CD14-positive monocyte (primary cell): Measurements from ENCODE around the gene CACNG6. TPM values are rescaled to one million over a fixed set of nuclear protein-coding genes. Genes with fewer than 3 reads are reported as not detected.

Source experiments
- DNase-seq, 3 donors: peaks; one replicate each; pipeline ENCODE4 v3.0.0-alpha.2; 2011 to 2022
- H2AFZ ChIP-seq: 2 replicates; pipeline ENCODE4 v1.6.0; 2012; ENCODE audit warnings: mild to moderate bottlenecking, low read depth, low read length, inconsistent platforms; ENCODE audit not compliant: insufficient read depth, poor library complexity, severe bottlenecking
- H3K27ac ChIP-seq, 2 donors: 1 replicate in 1 of 2; 2 replicates in 1 of 2; pipeline ENCODE4 v1.5.1; 2012 to 2013; ENCODE audit warnings: low read length in 2 of 2, control low read depth in 1 of 2, inconsistent platforms in 1 of 2, low read depth in 1 of 2, mild to moderate bottlenecking in 1 of 2
- H3K27me3 ChIP-seq, 2 donors: one replicate each; pipeline versions ENCODE4 v1.6.0 to v1.6.1; 2011 to 2013; ENCODE audit warnings: low read length in 2 of 2; ENCODE audit not compliant: control insufficient read depth in 2 of 2, insufficient read depth in 2 of 2
- H3K36me3 ChIP-seq, 2 donors: replicated peaks in 1 of 2; 1 replicate in 1 of 2; 2 replicates in 1 of 2; pipeline versions ENCODE4 v1.5.1 to v1.6.1; 2012 to 2013; ENCODE audit warnings: low read length in 2 of 2, control low read depth in 1 of 2, inconsistent platforms in 1 of 2, mild to moderate bottlenecking in 1 of 2; ENCODE audit not compliant: insufficient read depth in 2 of 2, control insufficient read depth in 1 of 2
- H3K4me1 ChIP-seq, 2 donors: 1 replicate in 1 of 2; 2 replicates in 1 of 2; pipeline versions ENCODE4 v1.5.1 to v1.6.1; 2012 to 2013; ENCODE audit warnings: low read length in 2 of 2, control low read depth in 1 of 2, inconsistent platforms in 1 of 2, mild to moderate bottlenecking in 1 of 2, moderate library complexity in 1 of 2; ENCODE audit not compliant: insufficient read depth in 2 of 2, control insufficient read depth in 1 of 2
- H3K4me2 ChIP-seq: replicated peaks from 2 replicates; pipeline ENCODE3; 2012; ENCODE audit warnings: low read length, moderate library complexity, mild to moderate bottlenecking; ENCODE audit not compliant: poor library complexity, severe bottlenecking; ENCODE audit errors: extremely low read depth
- H3K4me3 ChIP-seq, 3 experiments: fragments of 200-600 bp in 1 of 3; sonication (generic) in 1 of 3; replicated peaks in 1 of 3; 1 replicate in 2 of 3; 2 replicates in 1 of 3; pipeline ENCODE4 v1.5.1; 2011 to 2013; ENCODE audit warnings: low read length in 3 of 3, mild to moderate bottlenecking in 3 of 3, control low read depth in 2 of 3, low read depth in 2 of 3, inconsistent platforms in 1 of 3, moderate library complexity in 1 of 3
- H3K79me2 ChIP-seq: 2 replicates; pipeline ENCODE4 v1.6.0; 2012; ENCODE audit warnings: mild to moderate bottlenecking, control low read depth, inconsistent platforms, low read length, moderate library complexity; ENCODE audit not compliant: insufficient read depth
- H3K9ac ChIP-seq: 2 replicates; pipeline ENCODE4 v1.6.0; 2017; ENCODE audit warnings: low read length, mild to moderate bottlenecking; ENCODE audit not compliant: insufficient read depth, poor library complexity, severe bottlenecking
- H3K9me3 ChIP-seq, 2 donors: replicated peaks in 1 of 2; 1 replicate in 1 of 2; 2 replicates in 1 of 2; pipeline versions ENCODE4 v1.5.1 to v1.6.1; 2012 to 2013; ENCODE audit warnings: low read length in 2 of 2, control low read depth in 1 of 2; ENCODE audit not compliant: control insufficient read depth in 1 of 2, insufficient read depth in 1 of 2
- H4K20me1 ChIP-seq: 2 replicates; pipeline ENCODE4 v1.6.0; 2012; ENCODE audit warnings: mild to moderate bottlenecking, low read length, control low read depth, moderate library complexity; ENCODE audit not compliant: insufficient read depth
- H3K27ac Mint-ChIP-seq, 7 donors: one replicate each; pipeline ENCODE4 v1.8.0; 2020; ENCODE audit warnings: mild to moderate bottlenecking in 7 of 7, mixed read lengths in 7 of 7, moderate library complexity in 6 of 7, inconsistent platforms in 2 of 7
- H3K27me3 Mint-ChIP-seq, 3 donors: one replicate each; pipeline ENCODE4 v1.8.0; 2021 to 2022; ENCODE audit warnings: low read depth in 3 of 3, mild to moderate bottlenecking in 3 of 3, mixed read lengths in 3 of 3, moderate library complexity in 3 of 3, inconsistent platforms in 1 of 3
- H3K36me3 Mint-ChIP-seq, 2 donors: one replicate each; pipeline ENCODE4 v1.8.0; 2020; ENCODE audit warnings: mixed read lengths in 2 of 2, inconsistent platforms in 1 of 2, mild to moderate bottlenecking in 1 of 2
- H3K4me1 Mint-ChIP-seq: one replicate; pipeline ENCODE4 v1.8.0; 2020; ENCODE audit warnings: mild to moderate bottlenecking, mixed read lengths
- H3K4me3 Mint-ChIP-seq, 2 donors: one replicate each; pipeline ENCODE4 v1.8.0; 2020; ENCODE audit warnings: mild to moderate bottlenecking in 2 of 2, mixed read lengths in 2 of 2, moderate library complexity in 1 of 2
- H3K9me3 Mint-ChIP-seq, 7 donors: one replicate each; pipeline ENCODE4 v1.8.0; 2020 to 2022; ENCODE audit warnings: mixed read lengths in 7 of 7, mild to moderate bottlenecking in 6 of 7, moderate library complexity in 6 of 7, inconsistent platforms in 2 of 7
- WGBS: methylation state at CpG from one replicate; pipeline ENCODE4 v1.1.5; 2013; ENCODE audit warnings: missing lambda C conversion rate; ENCODE audit not compliant: insufficient coverage; 5-methylcytosine and 5-hydroxymethylcytosine counted together
- intact Hi-C, 2 donors: fragments of 100-400 bp; cut with micrococcal nuclease; formaldehyde crosslinking; loops; one replicate each; pipeline versions ENCODE4 v1.15.0 to v1.15.1; 2023
- polyA plus RNA-seq, 3 donors: library from polyadenylated mRNA; depleted of rRNA in 1 of 3; unstranded in 2 of 3; stranded (reverse) in 1 of 3; fragments of 300-500 nt in 2 of 3; fragments of >200 nt in 1 of 3; fragmentation: Illumina TruSeq in 2 of 3; gene quantifications; 1 replicate in 2 of 3; 2 replicates in 1 of 3; pipeline ENCODE4 v1.2.3, GENCODE V29; 2012 to 2021
- TF ChIP-seq, protein P1 (sequence below): fragments of 200-600 bp; IDR thresholded peaks from one replicate; pipeline ENCODE4 v1.8.0; 2022; ENCODE audit warnings: antibody characterized with exemption, mild to moderate bottlenecking

The CACNG6 gene
- polyA plus RNA-seq, 3 donors, result 0.08 to 0.18 TPM; not detected in 1

GRCh38 chr19:53944416-53944815 is 47.0 kb upstream of the CACNG6 start:
- TF ChIP-seq, protein P1, sequence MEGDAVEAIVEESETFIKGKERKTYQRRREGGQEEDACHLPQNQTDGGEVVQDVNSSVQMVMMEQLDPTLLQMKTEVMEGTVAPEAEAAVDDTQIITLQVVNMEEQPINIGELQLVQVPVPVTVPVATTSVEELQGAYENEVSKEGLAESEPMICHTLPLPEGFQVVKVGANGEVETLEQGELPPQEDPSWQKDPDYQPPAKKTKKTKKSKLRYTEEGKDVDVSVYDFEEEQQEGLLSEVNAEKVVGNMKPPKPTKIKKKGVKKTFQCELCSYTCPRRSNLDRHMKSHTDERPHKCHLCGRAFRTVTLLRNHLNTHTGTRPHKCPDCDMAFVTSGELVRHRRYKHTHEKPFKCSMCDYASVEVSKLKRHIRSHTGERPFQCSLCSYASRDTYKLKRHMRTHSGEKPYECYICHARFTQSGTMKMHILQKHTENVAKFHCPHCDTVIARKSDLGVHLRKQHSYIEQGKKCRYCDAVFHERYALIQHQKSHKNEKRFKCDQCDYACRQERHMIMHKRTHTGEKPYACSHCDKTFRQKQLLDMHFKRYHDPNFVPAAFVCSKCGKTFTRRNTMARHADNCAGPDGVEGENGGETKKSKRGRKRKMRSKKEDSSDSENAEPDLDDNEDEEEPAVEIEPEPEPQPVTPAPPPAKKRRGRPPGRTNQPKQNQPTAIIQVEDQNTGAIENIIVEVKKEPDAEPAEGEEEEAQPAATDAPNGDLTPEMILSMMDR, result no peak
- H3K79me2 ChIP-seq, result no peaks in the 10 kb centered on the region
- H4K20me1 ChIP-seq, result no peaks in the 10 kb centered on the region
- no peak overlapping the region for H3K9ac ChIP-seq
- H3K9me3 Mint-ChIP-seq, result peaks cover 12 to 19% (median 16%) of the 10 kb centered on the region in 7 donors
- no peak overlapping the region for H3K4me3 Mint-ChIP-seq
- WGBS, result 100% methylated on average over 2 of the region's 4 CpGs
- peaks cover 5 to 7% of the 10 kb centered on the region in 2 donors for H3K36me3 Mint-ChIP-seq
- H3K9me3 ChIP-seq, result peaks cover 6 to 20% of the 10 kb centered on the region in 2 donors
- H3K27ac ChIP-seq, result no peak overlapping the region
- DNase-seq, result no peak
- no peaks in the 10 kb centered on the region for H3K36me3 ChIP-seq
- H3K4me3 ChIP-seq, result no peak overlapping the region
- peaks cover 22 to 51% of the 10 kb centered on the region in 2 donors for H3K27me3 ChIP-seq
- H3K4me1 Mint-ChIP-seq, result peaks cover 5% of the 10 kb centered on the region
- no peaks in the 10 kb centered on the region for H3K4me1 ChIP-seq
- no peak overlapping the region for H3K4me2 ChIP-seq
- no peak overlapping the region for H3K27ac Mint-ChIP-seq
- no peak overlapping the region for H2AFZ ChIP-seq
- peaks cover 58 to 73% (median 70%) of the 10 kb centered on the region in 3 donors for H3K27me3 Mint-ChIP-seq
- intact Hi-C loops, result no loop called here

- H3K27me3 Mint-ChIP-seq, result peaks cover 55 to 71% (median 70%) of the 10 kb centered on the region in 3 donors
- H3K27me3 ChIP-seq, result peaks cover 22 to 50% of the 10 kb centered on the region in 2 donors
- no peak overlapping the region for H3K4me2 ChIP-seq
- peaks cover 12 to 19% (median 16%) of the 10 kb centered on the region in 7 donors for H3K9me3 Mint-ChIP-seq
- H3K79me2 ChIP-seq, result no peaks in the 10 kb centered on the region
- H3K4me3 Mint-ChIP-seq, result peak overlapping the region in 1 of 2 donors; percentile 46
- WGBS, result 95% methylated on average over 3 of the region's 4 CpGs
- H3K36me3 ChIP-seq, result no peaks in the 10 kb centered on the region
- peaks cover 5% of the 10 kb centered on the region for H3K4me1 Mint-ChIP-seq
- no peak for DNase-seq
- no peak overlapping the region for H2AFZ ChIP-seq
- TF ChIP-seq, protein P1, result no peak
- H3K9ac ChIP-seq, result no peak overlapping the region
- no peak overlapping the region for H3K27ac Mint-ChIP-seq
- peaks cover 5 to 7% of the 10 kb centered on the region in 2 donors for H3K36me3 Mint-ChIP-seq
- no peaks in the 10 kb centered on the region for H4K20me1 ChIP-seq
- H3K4me3 ChIP-seq, result no peak overlapping the region
- H3K9me3 ChIP-seq, result peaks cover 6 to 20% of the 10 kb centered on the region in 2 donors
- intact Hi-C loops, result no loop called here
- no peaks in the 10 kb centered on the region for H3K4me1 ChIP-seq
- no peak overlapping the region for H3K27ac ChIP-seq
These were observed 46.5 kb upstream of the CACNG6 start for GRCh38 chr19:53944933-53945332.
